Glomerular visceral epithelial cell (primary cell): ENCODE results near the gene FAM149A.

Experiments
- DNase-seq: peaks from one replicate; pipeline ENCODE4 v3.0.0-alpha.2; 2016; ENCODE audit errors: extremely low spot score

Gene FAM149A

DNA sequence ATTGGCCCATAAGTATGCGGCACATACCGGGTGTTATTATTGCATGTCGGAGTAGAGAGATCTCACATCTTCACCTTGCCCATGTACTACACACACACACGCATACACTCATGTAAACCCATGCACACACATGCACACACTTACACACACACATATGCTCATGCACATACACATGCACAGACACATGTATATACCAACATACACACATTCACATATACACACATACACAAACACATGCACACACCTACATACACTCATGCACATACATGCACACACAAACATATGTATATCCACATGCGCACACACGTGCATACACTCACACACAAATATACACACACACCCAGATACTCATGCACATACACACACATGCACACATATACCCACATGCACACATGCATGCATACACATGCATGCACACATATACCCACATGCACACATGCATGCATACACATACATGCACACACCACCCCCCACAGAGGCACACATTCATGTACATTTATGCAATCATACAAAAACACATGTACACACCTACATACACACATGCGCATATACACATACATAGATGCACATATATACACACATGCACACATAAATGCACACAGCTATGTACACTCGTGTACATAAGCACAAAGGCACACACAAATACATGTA is 98.1 kb downstream of the FAM149A start:
- DNase-seq = no peak

DNA sequence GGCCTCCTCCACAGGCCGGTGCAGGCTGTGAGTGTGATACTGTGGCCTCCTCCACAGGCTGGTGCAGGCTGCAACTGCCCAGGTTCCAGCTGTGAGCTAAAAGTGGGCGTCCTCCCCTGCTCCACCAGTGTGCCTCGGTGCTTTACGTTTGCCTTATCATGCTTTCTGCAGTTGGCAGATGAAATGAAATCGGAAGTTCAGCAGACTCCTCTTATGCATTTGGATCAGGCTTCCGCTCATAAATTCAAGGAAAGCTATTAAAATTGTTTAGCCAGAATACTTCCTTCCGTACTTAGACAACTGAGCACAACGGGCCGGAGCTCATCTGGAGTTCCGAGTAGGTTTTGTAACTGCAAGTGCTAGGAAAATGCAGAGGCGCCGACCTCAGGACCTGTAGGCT is 98.9 kb downstream of the FAM149A start:
- no peak for DNase-seq

- peak; percentile 65 for DNase-seq
Observed at GRCh38 chr4:186204103-186204559, 99.6 kb downstream of the FAM149A start.

DNA sequence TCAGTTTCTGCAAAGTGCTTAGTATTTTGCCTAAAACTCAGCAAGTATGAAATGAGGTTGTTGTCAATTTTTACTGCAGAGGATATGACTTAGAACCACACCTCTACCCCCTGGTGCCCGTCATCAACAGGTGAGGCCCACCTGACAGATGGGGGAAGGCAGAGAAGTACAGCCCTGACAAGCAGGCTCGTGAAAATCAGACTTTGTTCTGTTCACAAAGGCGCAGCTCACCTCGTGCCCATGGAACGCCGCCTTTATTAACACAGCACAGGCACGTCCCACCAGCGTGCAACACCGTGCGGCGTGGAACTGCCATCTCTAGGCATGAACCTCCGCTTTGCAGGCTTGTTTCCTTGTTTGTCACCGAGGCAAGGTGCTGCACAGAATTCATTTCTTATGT is 100.2 kb downstream of the FAM149A start:
- no peak for DNase-seq

DNA sequence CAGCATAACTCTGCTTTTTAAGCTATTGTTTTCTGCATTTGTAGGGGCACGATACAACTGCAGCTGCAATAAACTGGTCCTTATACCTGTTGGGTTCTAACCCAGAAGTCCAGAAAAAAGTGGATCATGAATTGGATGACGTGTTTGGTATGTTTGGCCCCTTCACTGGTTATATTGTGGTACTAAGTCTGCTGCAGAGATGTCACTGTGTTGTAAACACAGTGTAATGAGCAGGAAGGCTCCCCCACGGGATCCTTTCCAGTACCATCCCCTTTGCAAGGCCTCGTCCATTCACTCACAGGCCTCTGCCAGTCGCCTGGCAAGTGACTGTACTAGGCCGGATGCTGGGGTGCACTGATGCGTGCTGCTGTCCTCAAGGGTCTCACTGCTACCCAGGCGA is 100.7 kb downstream of the FAM149A start:
- peak; percentile 23 for DNase-seq

DNA sequence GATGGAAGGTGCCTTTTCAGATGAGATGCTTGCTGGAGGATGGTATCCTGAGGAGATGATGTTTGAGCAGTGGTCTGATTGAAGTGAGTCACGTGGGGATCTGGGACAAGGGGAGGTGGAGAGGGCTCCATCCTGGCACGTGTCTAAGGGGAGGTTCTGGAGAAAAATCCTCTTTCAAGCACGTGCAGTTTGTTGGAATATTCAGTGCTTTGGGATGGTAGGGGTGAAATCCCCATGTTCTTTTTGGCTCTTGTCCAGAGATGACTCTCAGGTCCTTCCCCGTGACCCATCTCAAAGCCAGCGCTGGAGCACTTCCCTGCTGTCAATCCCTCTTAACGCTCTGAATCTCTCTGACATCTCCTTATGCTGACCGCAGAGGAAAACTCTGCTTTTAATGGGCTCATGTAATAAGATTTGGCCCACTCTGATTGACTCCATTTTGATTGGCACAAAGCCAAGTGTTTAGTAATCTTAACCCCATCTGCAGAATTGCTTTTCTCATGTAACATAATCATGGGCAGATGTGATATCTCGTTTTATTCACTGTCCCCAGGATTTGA is 112.0 kb downstream of the FAM149A start:
- no peak for DNase-seq

DNA sequence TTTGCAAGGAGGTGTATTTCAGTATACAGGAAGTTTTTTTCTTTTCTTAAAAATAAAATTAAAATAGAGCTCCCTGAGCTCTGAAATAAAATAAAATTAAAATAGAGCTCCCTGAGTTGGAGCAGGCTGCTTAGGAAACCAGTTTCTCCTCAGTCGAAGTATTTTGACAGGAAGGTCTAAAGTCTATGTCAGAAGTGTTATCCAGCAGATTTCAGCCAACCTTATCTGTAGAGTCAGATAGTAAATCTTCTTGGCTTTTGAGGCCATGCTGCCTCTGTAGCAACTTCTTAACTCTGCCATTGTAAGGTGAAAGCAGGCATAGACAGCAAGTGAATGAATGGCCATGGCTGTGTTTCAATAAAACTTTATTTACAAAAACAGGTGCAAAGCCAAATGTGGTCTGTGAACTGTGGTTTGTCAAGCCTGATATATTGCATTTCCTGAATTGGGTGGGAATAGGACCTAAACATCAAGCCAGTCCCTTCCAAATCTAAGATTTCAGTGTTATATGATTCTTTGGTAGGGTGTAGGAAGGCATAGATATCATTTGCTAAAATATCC is 113.3 kb downstream of the FAM149A start:
- no peak for DNase-seq

DNA sequence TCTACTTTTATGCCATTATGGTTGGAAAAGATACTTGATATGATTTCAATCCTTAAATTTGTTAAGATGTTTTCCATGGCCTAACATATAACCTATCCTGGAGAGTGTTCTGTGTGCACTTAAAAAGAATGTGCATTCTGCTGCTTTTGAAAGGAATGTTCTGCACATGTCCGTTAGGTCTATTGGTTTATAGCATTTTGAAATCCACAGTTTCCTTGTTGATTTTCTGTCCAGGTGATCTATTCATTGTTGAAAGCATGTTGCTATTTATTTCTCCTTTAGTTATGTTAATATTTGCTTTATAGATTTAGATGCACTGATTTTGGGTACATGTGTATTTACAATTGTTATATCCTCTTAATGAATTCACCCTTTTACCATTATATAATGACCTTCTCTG is 117.1 kb downstream of the FAM149A start:
- DNase-seq = no peak
